ENCODE measurements around the gene CR1.
"Not testable (repeated sequence)": the region's sequence is repeated elsewhere in the genome, so short reads cannot be mapped to it uniquely, and the experiment has no call there.

CR1 gene

GRCh38 chr1:207680590-207681388, 184.8 kb downstream of the CR1 start:
- H3K27ac Mint-ChIP-seq (ENCODE audit: low read depth); H3K9me3 Mint-ChIP-seq; H3K4me3 Mint-ChIP-seq; H3K4me1 Mint-ChIP-seq; H3K36me3 Mint-ChIP-seq (ENCODE audit: insufficient read depth); DNase-seq (ENCODE audit: low spot score in 2 of 2); ATAC-seq (replicated peaks; ENCODE audit: extremely low read depth, poor library complexity, severe bottlenecking): not testable (repeated sequence)
- peaks cover 45% of the 10 kb centered on the region for H3K27me3 Mint-ChIP-seq

DNA sequence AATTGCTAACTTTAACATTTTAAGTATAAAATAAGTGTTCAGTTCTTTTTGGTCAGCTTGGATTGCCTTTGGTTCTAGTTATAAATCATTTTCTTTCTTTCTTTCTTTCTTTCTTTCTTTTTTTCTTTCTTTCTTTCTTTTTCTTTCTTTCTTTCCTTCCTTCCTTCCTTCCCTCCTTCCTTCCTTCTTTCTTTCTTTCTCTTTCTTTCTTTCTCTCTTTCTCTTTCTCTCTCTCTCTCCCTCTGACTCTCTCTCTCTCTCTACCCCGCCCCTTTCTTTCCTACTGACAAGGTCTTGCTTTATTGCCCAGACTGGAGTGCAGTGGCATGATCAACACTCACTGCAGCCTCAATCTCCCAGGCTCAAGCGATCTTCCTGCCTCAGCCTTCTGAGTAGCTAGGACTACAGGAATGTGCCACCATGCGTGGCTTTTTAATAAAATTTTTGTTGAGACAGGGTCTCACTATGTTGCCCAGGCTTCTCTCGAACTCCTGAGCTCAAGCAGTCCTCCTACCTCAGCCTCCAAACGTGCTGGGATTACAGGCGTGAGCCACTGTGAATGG, 187.0 kb downstream of the CR1 start:
- ATAC-seq (replicated peaks; ENCODE audit: extremely low read depth, poor library complexity, severe bottlenecking); DNase-seq (ENCODE audit: low spot score in 2 of 2); H3K4me3 Mint-ChIP-seq; H3K36me3 Mint-ChIP-seq (ENCODE audit: insufficient read depth); H3K27ac Mint-ChIP-seq (ENCODE audit: low read depth); H3K4me1 Mint-ChIP-seq; H3K9me3 Mint-ChIP-seq: not testable (repeated sequence)
- peaks cover 36% of the 10 kb centered on the region for H3K27me3 Mint-ChIP-seq

- H3K36me3 Mint-ChIP-seq (ENCODE audit: insufficient read depth); H3K27ac Mint-ChIP-seq (ENCODE audit: low read depth); DNase-seq (ENCODE audit: low spot score in 2 of 2); H3K9me3 Mint-ChIP-seq; ATAC-seq (replicated peaks; ENCODE audit: extremely low read depth, poor library complexity, severe bottlenecking); H3K4me1 Mint-ChIP-seq; H3K4me3 Mint-ChIP-seq: not testable (repeated sequence)
- peaks cover 40% of the 10 kb centered on the region for H3K27me3 Mint-ChIP-seq
Observed at GRCh38 chr1:207690551-207690950, 194.6 kb downstream of the CR1 start.

DNA sequence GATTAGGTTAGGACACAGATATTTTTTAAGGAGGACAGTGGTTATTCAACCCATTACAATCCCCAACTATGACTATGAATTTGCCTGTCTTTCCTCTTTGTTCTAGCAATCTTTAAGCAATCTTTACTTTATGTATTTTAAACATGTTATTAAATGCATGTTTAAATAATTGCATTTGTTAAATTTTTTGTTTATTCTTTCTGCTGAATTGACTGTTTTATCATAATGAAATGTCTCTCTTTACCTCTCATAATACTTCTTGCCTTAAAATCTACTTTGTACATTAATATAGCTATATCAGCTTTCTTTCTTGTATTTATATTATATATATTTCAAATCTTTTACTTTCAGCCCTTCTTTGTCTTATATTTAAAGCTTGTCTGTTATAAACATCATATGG, 195.1 kb downstream of the CR1 start:
- Mint-ChIP-seq H3K4me3 (no peak overlapping the region), H3K9me3 (no peaks in the 10 kb centered on the region), H3K27me3 (peaks cover 44% of the 10 kb centered on the region), H3K4me1 (no peaks in the 10 kb centered on the region), H3K27ac (ENCODE audit: low read depth) (no peak overlapping the region), H3K36me3 (ENCODE audit: insufficient read depth) (peaks cover 2% of the 10 kb centered on the region)
- ATAC-seq (replicated peaks; ENCODE audit: extremely low read depth, poor library complexity, severe bottlenecking), result no peak
- no peak for DNase-seq (ENCODE audit: low spot score in 2 of 2)

All from central memory CD8-positive, alpha-beta T cell (primary cell).